ENCODE data around the gene NRDE2.

NRDE2 gene

DNA sequence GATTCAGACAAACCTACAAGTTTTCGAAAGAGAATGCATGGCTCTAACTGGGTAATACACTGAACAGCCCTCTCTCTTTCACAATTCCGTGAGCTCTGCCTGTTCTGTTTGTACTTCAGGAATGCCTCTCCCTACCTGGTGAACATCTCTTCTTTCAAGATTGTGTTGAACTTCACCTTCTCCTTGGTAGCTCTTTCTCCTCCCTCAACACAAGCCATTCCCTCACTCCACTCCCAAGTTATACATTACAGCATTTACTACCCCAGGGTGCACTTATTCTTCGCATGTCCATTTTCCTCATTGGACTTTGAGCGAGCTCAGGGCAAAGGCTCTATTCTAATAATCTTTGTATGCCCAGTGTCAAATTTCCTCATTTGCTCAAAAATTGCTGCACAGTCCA, 28.3 kb downstream of the NRDE2 start:
- Histone ChIP-seq H3K4me3 (ENCODE audit: insufficient read depth, low read length, poor library complexity, severe bottlenecking) (no peak overlapping the region), H3K36me3 (ENCODE audit: low read length) (peaks cover 4% of the 10 kb centered on the region; the same call in 1 of the 2 replicates), H4K20me1 (ENCODE audit: low read depth, low read length) (no peaks in the 10 kb centered on the region), H3K27me3 (ENCODE audit: low read length) (no peaks in the 10 kb centered on the region), H3K27ac (ENCODE audit: low read depth, low read length) (no peak overlapping the region), H2AFZ (ENCODE audit: low read depth, low read length, severe bottlenecking) (no peak overlapping the region), H3K9me2 (replicated peaks; ENCODE audit: insufficient read depth, low read length) (no peaks in the 10 kb centered on the region), H3F3A (ENCODE audit: insufficient read depth) (0 out of 2 replicates have a peak, but pooled peaks cover 6% of the 10 kb centered on the region), H3K9me3 (ENCODE audit: insufficient read depth, low read length) (no peaks in the 10 kb centered on the region), H3K4me2 (ENCODE audit: low read depth, low read length, poor library complexity, severe bottlenecking) (no peak overlapping the region), H3K9ac (ENCODE audit: low read length) (no peak overlapping the region), H3K79me2 (ENCODE audit: insufficient read depth, low read length) (no peaks in the 10 kb centered on the region)
- TF ChIP-seq, protein P1, sequence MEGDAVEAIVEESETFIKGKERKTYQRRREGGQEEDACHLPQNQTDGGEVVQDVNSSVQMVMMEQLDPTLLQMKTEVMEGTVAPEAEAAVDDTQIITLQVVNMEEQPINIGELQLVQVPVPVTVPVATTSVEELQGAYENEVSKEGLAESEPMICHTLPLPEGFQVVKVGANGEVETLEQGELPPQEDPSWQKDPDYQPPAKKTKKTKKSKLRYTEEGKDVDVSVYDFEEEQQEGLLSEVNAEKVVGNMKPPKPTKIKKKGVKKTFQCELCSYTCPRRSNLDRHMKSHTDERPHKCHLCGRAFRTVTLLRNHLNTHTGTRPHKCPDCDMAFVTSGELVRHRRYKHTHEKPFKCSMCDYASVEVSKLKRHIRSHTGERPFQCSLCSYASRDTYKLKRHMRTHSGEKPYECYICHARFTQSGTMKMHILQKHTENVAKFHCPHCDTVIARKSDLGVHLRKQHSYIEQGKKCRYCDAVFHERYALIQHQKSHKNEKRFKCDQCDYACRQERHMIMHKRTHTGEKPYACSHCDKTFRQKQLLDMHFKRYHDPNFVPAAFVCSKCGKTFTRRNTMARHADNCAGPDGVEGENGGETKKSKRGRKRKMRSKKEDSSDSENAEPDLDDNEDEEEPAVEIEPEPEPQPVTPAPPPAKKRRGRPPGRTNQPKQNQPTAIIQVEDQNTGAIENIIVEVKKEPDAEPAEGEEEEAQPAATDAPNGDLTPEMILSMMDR (IDR thresholded peaks at IDR 0.05; ENCODE audit: insufficient read depth, low read length, poor library complexity, severe bottlenecking), result no peak
- TF ChIP-seq EZH2phosphoT487 (conservative IDR thresholded peaks at IDR 0.05; ENCODE audit: low read length), result no peak

DNA sequence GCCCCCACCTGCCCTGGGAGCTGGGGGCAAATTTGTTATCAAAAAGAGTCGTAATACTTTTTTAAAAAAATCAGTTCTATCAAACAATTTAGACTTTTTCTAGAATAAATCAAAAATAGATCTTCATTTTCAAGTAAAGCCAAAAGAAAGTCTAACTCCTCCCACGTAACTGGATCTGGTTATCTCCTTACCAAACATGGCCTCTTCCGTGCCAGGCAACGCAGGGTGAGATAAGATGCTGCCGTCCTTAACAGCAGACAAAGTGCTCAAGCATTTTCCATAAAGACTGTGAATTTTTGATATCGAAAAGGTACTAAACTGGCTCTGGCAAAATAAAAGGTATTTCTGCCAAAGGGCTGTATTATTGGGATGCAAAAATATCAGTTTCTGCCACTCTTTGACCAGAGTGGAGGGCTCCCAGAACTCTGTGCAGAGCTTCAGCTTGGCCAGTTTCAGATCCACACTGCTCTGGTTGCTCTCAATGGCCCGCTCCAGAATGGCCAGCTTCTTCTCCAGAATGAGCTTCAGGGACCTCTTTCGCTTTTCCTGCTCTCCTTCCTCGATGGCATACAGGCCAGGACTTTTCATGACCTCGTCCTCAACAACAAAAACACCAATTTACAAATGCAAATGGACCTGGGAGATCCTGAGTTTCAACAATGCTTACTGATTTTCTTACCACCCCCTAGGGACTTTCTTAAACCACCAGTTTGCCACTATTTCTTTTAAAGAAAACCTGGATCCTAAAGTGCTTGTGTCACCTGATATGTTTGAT, 29.0 kb downstream of the NRDE2 start:
- TF ChIP-seq, protein P1 (IDR thresholded peaks at IDR 0.05; ENCODE audit: insufficient read depth, low read length, poor library complexity, severe bottlenecking), result no peak
- TF ChIP-seq EZH2phosphoT487 (conservative IDR thresholded peaks at IDR 0.05; ENCODE audit: low read length), result no peak
- 0 out of 2 replicates have a peak, but pooled peaks cover 6% of the 10 kb centered on the region for H3F3A ChIP-seq (ENCODE audit: insufficient read depth)
- H2AFZ ChIP-seq (ENCODE audit: low read depth, low read length, severe bottlenecking), result no peak overlapping the region
- H3K27ac ChIP-seq (ENCODE audit: low read depth, low read length), result no peak overlapping the region
- H3K79me2 ChIP-seq (ENCODE audit: insufficient read depth, low read length), result no peaks in the 10 kb centered on the region
- no peaks in the 10 kb centered on the region for H3K9me2 ChIP-seq (replicated peaks; ENCODE audit: insufficient read depth, low read length)
- H3K9me3 ChIP-seq (ENCODE audit: insufficient read depth, low read length), result no peaks in the 10 kb centered on the region
- H3K4me2 ChIP-seq (ENCODE audit: low read depth, low read length, poor library complexity, severe bottlenecking), result no peak overlapping the region
- H3K4me3 ChIP-seq (ENCODE audit: insufficient read depth, low read length, poor library complexity, severe bottlenecking), result no peak overlapping the region
- H3K9ac ChIP-seq (ENCODE audit: low read length), result no peak overlapping the region
- H4K20me1 ChIP-seq (ENCODE audit: low read depth, low read length), result no peaks in the 10 kb centered on the region
- H3K36me3 ChIP-seq (ENCODE audit: low read length), result peaks cover 4% of the 10 kb centered on the region; the same call in 1 of the 2 replicates
- no peaks in the 10 kb centered on the region for H3K27me3 ChIP-seq (ENCODE audit: low read length)

DNA sequence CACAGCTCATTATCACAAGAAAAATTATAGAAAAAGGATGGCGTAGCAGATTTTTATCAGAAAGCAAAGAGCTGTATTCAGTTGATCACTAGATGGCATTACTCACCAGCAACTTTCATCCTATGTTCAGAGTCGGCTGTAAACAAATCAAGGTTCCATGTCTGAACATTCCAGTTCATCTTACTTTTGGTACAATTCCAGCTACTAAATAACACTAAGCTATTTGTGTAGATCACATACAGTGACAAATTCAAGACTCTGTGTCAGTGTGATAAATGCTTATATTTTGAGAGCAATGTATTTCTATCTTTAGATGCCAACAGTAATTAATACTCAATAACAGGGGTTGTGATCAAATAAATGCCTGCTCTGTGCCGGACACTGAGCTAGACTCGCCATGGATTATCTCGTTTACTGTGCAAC, 30.1 kb downstream of the NRDE2 start:
- H3K36me3 ChIP-seq (ENCODE audit: low read length), result peaks cover 4% of the 10 kb centered on the region; the same call in 1 of the 2 replicates
- no peaks in the 10 kb centered on the region for H3K79me2 ChIP-seq (ENCODE audit: insufficient read depth, low read length)
- 0 out of 2 replicates have a peak, but pooled peaks cover 6% of the 10 kb centered on the region for H3F3A ChIP-seq (ENCODE audit: insufficient read depth)
- H3K9me3 ChIP-seq (ENCODE audit: insufficient read depth, low read length), result no peaks in the 10 kb centered on the region
- no peak overlapping the region for H3K4me2 ChIP-seq (ENCODE audit: low read depth, low read length, poor library complexity, severe bottlenecking)
- no peak overlapping the region for H2AFZ ChIP-seq (ENCODE audit: low read depth, low read length, severe bottlenecking)
- H3K9me2 ChIP-seq (replicated peaks; ENCODE audit: insufficient read depth, low read length), result no peaks in the 10 kb centered on the region
- no peak overlapping the region for H3K4me3 ChIP-seq (ENCODE audit: insufficient read depth, low read length, poor library complexity, severe bottlenecking)
- no peak overlapping the region for H3K27ac ChIP-seq (ENCODE audit: low read depth, low read length)
- TF ChIP-seq EZH2phosphoT487 (conservative IDR thresholded peaks at IDR 0.05; ENCODE audit: low read length), result no peak
- TF ChIP-seq, protein P1 (IDR thresholded peaks at IDR 0.05; ENCODE audit: insufficient read depth, low read length, poor library complexity, severe bottlenecking), result no peak
- no peak overlapping the region for H3K9ac ChIP-seq (ENCODE audit: low read length)
- no peaks in the 10 kb centered on the region for H3K27me3 ChIP-seq (ENCODE audit: low read length)
- no peaks in the 10 kb centered on the region for H4K20me1 ChIP-seq (ENCODE audit: low read depth, low read length)
